Activated naive CD4-positive, alpha-beta T cell treated with anti-CD3 and anti-CD28 coated beads, Interleukin-2, amount 10 ng/mL, durations not matched to agents 7 days and 5 days (primary cell): ENCODE results near the gene ARL10.

Experiments
- CTCF ChIA-PET: fragments of 350-600 bp; sonication (Branson Sonifier 250); formaldehyde crosslinking; loops from one replicate; lab custom pipeline; 2021; ENCODE audit warnings: antibody characterized with exemption; lab: Charles Lee
- DNase-seq: peaks from one replicate; pipeline ENCODE4 v3.0.0-alpha.2; 2020
- H3K27ac Mint-ChIP-seq: one replicate; pipeline ENCODE4 v1.8.0; 2021; ENCODE audit warnings: mild to moderate bottlenecking, moderate library complexity, mixed read lengths
- H3K27me3 Mint-ChIP-seq: one replicate; pipeline ENCODE4 v1.8.0; 2021; ENCODE audit warnings: mild to moderate bottlenecking, mixed read lengths
- H3K36me3 Mint-ChIP-seq: one replicate; pipeline ENCODE4 v1.8.0; 2021; ENCODE audit warnings: mixed read lengths
- H3K4me1 Mint-ChIP-seq: one replicate; pipeline ENCODE4 v1.8.0; 2021; ENCODE audit warnings: mixed read lengths
- H3K4me3 Mint-ChIP-seq: one replicate; pipeline ENCODE4 v1.8.0; 2021; ENCODE audit warnings: mild to moderate bottlenecking, moderate library complexity, mixed read lengths
- H3K9me3 Mint-ChIP-seq: one replicate; pipeline ENCODE4 v1.8.0; 2021; ENCODE audit warnings: mixed read lengths

Gene ARL10

GRCh38 chr5:176415952-176416924 lies 51.0 kb downstream of the ARL10 start, which contains the start of gene CLTB:
CLTB (minus strand) TSS chr5:176416539; CDS start chr5:176416363, 176 bp downstream.
- Mint-ChIP-seq H3K4me1 (peaks cover 38% of the 10 kb centered on the region), H3K27me3 (peaks cover 21% of the 10 kb centered on the region), H3K36me3 (no peaks in the 10 kb centered on the region), H3K27ac (peak within 1 kb of the TSS; percentile 81), H3K4me3 (peak within 1 kb of the TSS; percentile 80), H3K9me3 (peaks cover 2% of the 10 kb centered on the region)
- CTCF ChIA-PET = interaction anchor here (0.5 to 3.7 kb wide), 28 partner anchors 9 to 686 kb away, joined by 3 to 27 read pairs (median 4); partner anchors contain the start of genes FAF2 and KIAA1191
- peak; percentile 90 for DNase-seq

GRCh38 chr5:176416965-176417364 lies 51.7 kb downstream of the ARL10 start:
- no peak overlapping the region for H3K27ac Mint-ChIP-seq
- CTCF ChIA-PET = interaction anchor here (0.5 to 3.7 kb wide), 22 partner anchors 10 to 687 kb away, joined by 3 to 27 read pairs (median 4); partner anchors contain the start of gene FAF2

GRCh38 chr5:176418251-176418650 lies 53.0 kb downstream of the ARL10 start:
- CTCF ChIA-PET = interaction anchor here (0.9 to 3.7 kb wide), 5 partner anchors 116 to 243 kb away, joined by 3 to 27 read pairs (median 14); no protein-coding TSS in a partner anchor
- peaks cover 30% of the 10 kb centered on the region for H3K27me3 Mint-ChIP-seq
- no peak overlapping the region for H3K27ac Mint-ChIP-seq
- no peaks in the 10 kb centered on the region for H3K36me3 Mint-ChIP-seq
- H3K4me1 Mint-ChIP-seq = peaks cover 30% of the 10 kb centered on the region
- DNase-seq = no peak
- no peak overlapping the region for H3K4me3 Mint-ChIP-seq
- H3K9me3 Mint-ChIP-seq = peaks cover 5% of the 10 kb centered on the region

More at GRCh38 chr5:176416965-176417364, 51.7 kb downstream of the ARL10 start:
- Mint-ChIP-seq H3K4me1 (peaks cover 38% of the 10 kb centered on the region), H3K4me3 (peak overlapping the region; percentile 72), H3K9me3 (peaks cover 5% of the 10 kb centered on the region), H3K27me3 (peaks cover 28% of the 10 kb centered on the region), H3K36me3 (no peaks in the 10 kb centered on the region)
- DNase-seq = no peak

DNA sequence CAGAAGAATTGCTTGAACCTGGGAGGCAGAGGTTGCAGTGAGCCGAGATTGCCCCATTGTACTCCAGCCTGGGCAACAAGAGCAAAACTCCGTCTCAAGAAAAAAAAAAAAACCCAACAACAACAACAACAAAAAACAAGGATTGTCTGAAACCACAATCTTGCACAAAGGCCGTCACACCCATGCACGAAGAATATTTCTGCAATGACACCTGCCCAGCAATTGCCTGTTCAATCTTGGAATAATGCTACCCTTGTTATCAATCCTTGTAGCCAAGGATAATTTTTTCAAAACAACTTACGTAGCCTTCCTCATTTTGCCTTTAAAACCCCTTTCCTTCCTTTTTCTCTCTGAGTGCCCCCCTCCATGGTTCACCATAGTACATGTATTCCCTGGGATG lies 54.8 kb downstream of the ARL10 start:
- Mint-ChIP-seq H3K27ac (no peak overlapping the region), H3K36me3 (no peaks in the 10 kb centered on the region), H3K4me1 (peaks cover 13% of the 10 kb centered on the region), H3K4me3 (no peak overlapping the region), H3K27me3 (peaks cover 39% of the 10 kb centered on the region), H3K9me3 (peaks cover 5% of the 10 kb centered on the region)
- no peak for DNase-seq
- CTCF ChIA-PET = no interaction called here

DNA sequence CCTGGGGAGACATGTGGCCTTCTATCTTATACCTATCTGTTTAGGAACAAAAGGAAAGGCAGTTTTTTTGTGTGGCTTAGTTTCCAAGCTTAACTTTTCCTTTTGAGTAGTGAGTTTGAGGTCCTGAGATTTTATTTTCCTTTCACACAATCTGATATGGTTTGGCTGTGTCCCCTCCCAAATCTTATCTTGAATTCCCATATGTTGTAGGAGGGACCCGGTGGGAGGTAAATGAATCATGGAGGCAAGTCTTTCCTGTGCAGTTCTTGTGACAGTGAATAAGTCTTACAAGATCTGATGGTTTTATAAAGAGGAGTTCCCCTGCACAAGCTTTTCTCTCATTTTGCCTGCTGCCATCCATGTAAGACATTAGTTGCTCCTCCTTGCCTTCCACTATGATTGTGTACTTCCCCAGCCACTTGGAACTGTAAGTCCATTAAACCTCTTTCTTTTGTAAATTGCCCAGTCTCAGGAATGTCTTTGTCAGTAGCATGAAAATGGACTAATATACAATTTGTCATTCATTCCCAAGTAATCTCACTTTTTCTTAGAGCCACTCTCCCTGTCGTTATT lies 55.8 kb downstream of the ARL10 start:
- no peak for DNase-seq
- no peak overlapping the region for H3K27ac Mint-ChIP-seq
- no peak overlapping the region for H3K4me3 Mint-ChIP-seq
- peaks cover 7% of the 10 kb centered on the region for H3K4me1 Mint-ChIP-seq
- peaks cover 7% of the 10 kb centered on the region for H3K9me3 Mint-ChIP-seq
- CTCF ChIA-PET = interaction anchor here (1.3 kb wide), 1 partner anchor 27 kb away, joined by 3 read pairs; no protein-coding TSS in a partner anchor
- peaks cover 2% of the 10 kb centered on the region for H3K36me3 Mint-ChIP-seq
- H3K27me3 Mint-ChIP-seq = peaks cover 39% of the 10 kb centered on the region

DNA sequence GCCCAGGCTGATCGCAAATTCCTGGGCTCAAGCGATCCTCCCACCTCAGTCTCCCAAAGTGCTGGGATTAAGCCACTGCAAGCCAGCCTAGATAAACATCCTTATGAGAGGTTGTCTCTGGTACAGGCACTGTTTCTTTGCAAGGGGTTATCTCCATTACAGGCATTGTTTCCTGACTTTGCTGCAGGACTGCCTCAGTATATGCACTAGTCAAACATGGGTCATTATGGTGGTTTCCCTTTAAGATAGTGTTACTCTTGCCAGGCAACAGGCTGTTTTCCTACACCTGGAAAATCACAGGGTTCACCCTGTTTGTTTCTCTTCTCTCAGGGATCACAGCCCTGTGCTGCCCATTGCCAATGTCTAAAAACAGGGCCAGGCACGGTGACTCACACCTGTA lies 58.9 kb downstream of the ARL10 start:
- Mint-ChIP-seq H3K36me3 (peaks cover 2% of the 10 kb centered on the region), H3K9me3 (peaks cover 7% of the 10 kb centered on the region), H3K4me3 (no peak overlapping the region), H3K4me1 (peaks cover 5% of the 10 kb centered on the region), H3K27me3 (peaks cover 41% of the 10 kb centered on the region), H3K27ac (no peak overlapping the region)
- CTCF ChIA-PET = no interaction called here
- no peak for DNase-seq

- H3K4me3 Mint-ChIP-seq = no peak overlapping the region
- H3K27ac Mint-ChIP-seq = no peak overlapping the region
- DNase-seq = no peak
- peaks cover 2% of the 10 kb centered on the region for H3K36me3 Mint-ChIP-seq
- H3K27me3 Mint-ChIP-seq = peaks cover 40% of the 10 kb centered on the region
- H3K9me3 Mint-ChIP-seq = peaks cover 7% of the 10 kb centered on the region
- H3K4me1 Mint-ChIP-seq = peaks cover 5% of the 10 kb centered on the region
- CTCF ChIA-PET = no interaction called here
These were observed 59.9 kb downstream of the ARL10 start for GRCh38 chr5:176425138-176425537.

GRCh38 chr5:176425791-176426190 lies 60.5 kb downstream of the ARL10 start:
- H3K36me3 Mint-ChIP-seq = peaks cover 2% of the 10 kb centered on the region
- H3K9me3 Mint-ChIP-seq = peaks cover 7% of the 10 kb centered on the region
- peaks cover 42% of the 10 kb centered on the region for H3K27me3 Mint-ChIP-seq
- no peak overlapping the region for H3K27ac Mint-ChIP-seq
- DNase-seq = no peak
- H3K4me3 Mint-ChIP-seq = no peak overlapping the region
- CTCF ChIA-PET = no interaction called here
- H3K4me1 Mint-ChIP-seq = peaks cover 11% of the 10 kb centered on the region

- no peak for DNase-seq
- CTCF ChIA-PET = interaction anchor here (0.6 kb wide), 1 partner anchor 578 kb away, joined by 3 read pairs; no protein-coding TSS in a partner anchor
- H3K27me3 Mint-ChIP-seq = peaks cover 41% of the 10 kb centered on the region
- H3K27ac Mint-ChIP-seq = no peak overlapping the region
- no peak overlapping the region for H3K4me3 Mint-ChIP-seq
- peaks cover 2% of the 10 kb centered on the region for H3K9me3 Mint-ChIP-seq
- peaks cover 2% of the 10 kb centered on the region for H3K36me3 Mint-ChIP-seq
- H3K4me1 Mint-ChIP-seq = peaks cover 11% of the 10 kb centered on the region
These were observed 61.6 kb downstream of the ARL10 start for GRCh38 chr5:176426876-176427275.

GRCh38 chr5:176427971-176428370 lies 62.7 kb downstream of the ARL10 start:
- Mint-ChIP-seq H3K27ac (no peak overlapping the region), H3K4me3 (no peak overlapping the region), H3K4me1 (peaks cover 11% of the 10 kb centered on the region), H3K36me3 (peaks cover 2% of the 10 kb centered on the region), H3K9me3 (peaks cover 4% of the 10 kb centered on the region), H3K27me3 (peaks cover 51% of the 10 kb centered on the region)
- CTCF ChIA-PET = no interaction called here
- no peak for DNase-seq

DNA sequence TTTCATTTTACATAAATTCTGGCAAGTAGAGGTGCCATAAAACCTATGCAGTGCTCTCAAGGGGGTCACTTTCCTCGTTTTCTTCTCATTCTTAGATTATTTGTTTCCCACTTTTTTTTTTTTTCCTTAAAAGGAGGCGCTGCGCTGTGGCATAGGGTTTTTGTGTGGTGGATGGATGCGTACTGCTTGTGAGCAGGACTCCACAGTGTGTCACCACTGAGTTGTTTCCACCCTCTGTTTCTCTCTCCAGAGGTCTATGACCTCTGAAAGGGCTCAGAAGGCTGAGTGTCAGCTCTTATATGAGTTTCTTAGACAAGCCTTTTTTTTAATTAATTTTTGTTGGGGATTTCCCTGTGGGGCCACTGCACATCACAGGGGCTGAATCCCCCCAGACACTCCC lies 64.7 kb downstream of the ARL10 start:
- peaks cover 43% of the 10 kb centered on the region for H3K27me3 Mint-ChIP-seq
- no peak for DNase-seq
- H3K4me1 Mint-ChIP-seq = peaks cover 11% of the 10 kb centered on the region
- H3K4me3 Mint-ChIP-seq = no peak overlapping the region
- CTCF ChIA-PET = interaction anchor here (0.6 to 1.7 kb wide), 5 partner anchors 13 to 128 kb away, joined by 3 to 6 read pairs (median 3); partner anchors contain the start of gene FAF2
- no peak overlapping the region for H3K27ac Mint-ChIP-seq
- H3K9me3 Mint-ChIP-seq = peaks cover 4% of the 10 kb centered on the region
- peaks cover 2% of the 10 kb centered on the region for H3K36me3 Mint-ChIP-seq
